Lower lobe of right lung (tissue), 2 donors: ENCODE results near the gene FRMPD4. TPM values are rescaled to one million over a fixed set of nuclear protein-coding genes. Genes with fewer than 3 reads are reported as not detected.

Experiments
- ATAC-seq, 2 donors: fragments of 200-7000 bp; cut with Tn5 transposase; one replicate each; pipeline ENCODE4 v1.9.1; 2020 to 2022; ENCODE audit warnings: mild to moderate bottlenecking in 2 of 2, moderate library complexity in 2 of 2
- DNase-seq: peaks from one replicate; pipeline ENCODE4 v3.0.0-alpha.2; 2020
- H3K27ac ChIP-seq: fragments of 200-600 bp; one replicate; pipeline ENCODE4 v1.8.0; 2022
- H3K27me3 ChIP-seq: fragments of 200-600 bp; one replicate; pipeline ENCODE4 v1.8.0; 2022; ENCODE audit warnings: low read depth
- H3K36me3 ChIP-seq: fragments of 200-600 bp; one replicate; pipeline ENCODE4 v1.8.0; 2022; ENCODE audit warnings: mild to moderate bottlenecking
- H3K4me1 ChIP-seq: fragments of 200-600 bp; one replicate; pipeline ENCODE4 v1.8.0; 2022
- H3K4me3 ChIP-seq: fragments of 200-600 bp; one replicate; pipeline ENCODE4 v1.8.0; 2022; ENCODE audit warnings: mild to moderate bottlenecking
- H3K9me3 ChIP-seq: fragments of 200-600 bp; one replicate; pipeline ENCODE4 v1.8.0; 2022
- CTCF ChIP-seq: fragments of 200-600 bp; IDR thresholded peaks from one replicate; pipeline ENCODE4 v1.8.0; 2022; ENCODE audit warnings: antibody characterized with exemption, mild to moderate bottlenecking
- intact Hi-C: fragments of 100-400 bp; cut with DNase I; formaldehyde crosslinking; loops from one replicate; pipeline ENCODE4 v1.11.0; 2022
- total RNA-seq: library from RNA; stranded (reverse); fragmentation: NEBNext Ultra II Directional; extraction: Animal tissue kit (Norgen Biotek cat#: 25700); gene quantifications from one replicate; pipeline ENCODE4 v1.2.1, GENCODE V29; 2021
- donor health status: DM: no; HTN: yes; CAD: no; lungs with severe emphysema.

Gene FRMPD4
- total RNA-seq, 1 donor from 2014 or later: 0.15 TPM

GRCh38 chrX:12701628-12702027 lies 563.4 kb downstream of the FRMPD4 start:
- H3K27me3 ChIP-seq: no peaks in the 10 kb centered on the region
- peak; percentile 42 for TF ChIP-seq CTCF
- H3K9me3 ChIP-seq: no peaks in the 10 kb centered on the region
- peak; percentile 70 to 75 for ATAC-seq
- H3K36me3 ChIP-seq: no peaks in the 10 kb centered on the region
- peak; percentile 54 for DNase-seq
- H3K27ac ChIP-seq: no peak overlapping the region
- H3K4me3 ChIP-seq: no peak overlapping the region
- intact Hi-C loops: loop anchor here (10.0 kb wide), 1 partner anchor 617 kb away; no protein-coding TSS in a partner anchor
- no peaks in the 10 kb centered on the region for H3K4me1 ChIP-seq

- no peak overlapping the region for H3K4me3 ChIP-seq
- H3K9me3 ChIP-seq: no peaks in the 10 kb centered on the region
- DNase-seq: no peak
- no peaks in the 10 kb centered on the region for H3K4me1 ChIP-seq
- no peaks in the 10 kb centered on the region for H3K36me3 ChIP-seq
- ATAC-seq: no peak
- intact Hi-C loops: loop anchor here (10.0 kb wide), 1 partner anchor 618 kb away; no protein-coding TSS in a partner anchor
- no peaks in the 10 kb centered on the region for H3K27me3 ChIP-seq
- H3K27ac ChIP-seq: no peak overlapping the region
- TF ChIP-seq CTCF: no peak
Observed at GRCh38 chrX:12702509-12703091, 564.3 kb downstream of the FRMPD4 start.

- H3K4me3 ChIP-seq: no peak overlapping the region
- no peak for ATAC-seq
- TF ChIP-seq CTCF: no peak
- H3K9me3 ChIP-seq: no peaks in the 10 kb centered on the region
- intact Hi-C loops: loop anchor here (10.0 kb wide), 1 partner anchor 620 kb away; no protein-coding TSS in a partner anchor
- no peaks in the 10 kb centered on the region for H3K36me3 ChIP-seq
- no peak overlapping the region for H3K27ac ChIP-seq
- no peak for DNase-seq
- no peaks in the 10 kb centered on the region for H3K27me3 ChIP-seq
- H3K4me1 ChIP-seq: no peaks in the 10 kb centered on the region
Observed at GRCh38 chrX:12704706-12705105, 566.4 kb downstream of the FRMPD4 start.

GRCh38 chrX:12709047-12709446 lies 570.8 kb downstream of the FRMPD4 start:
- no peak for TF ChIP-seq CTCF
- no peak for DNase-seq
- H3K36me3 ChIP-seq: no peaks in the 10 kb centered on the region
- intact Hi-C loops: loop anchor here (10.0 kb wide), 1 partner anchor 624 kb away; no protein-coding TSS in a partner anchor
- no peaks in the 10 kb centered on the region for H3K9me3 ChIP-seq
- H3K27ac ChIP-seq: no peak overlapping the region
- no peaks in the 10 kb centered on the region for H3K27me3 ChIP-seq
- H3K4me1 ChIP-seq: no peaks in the 10 kb centered on the region
- H3K4me3 ChIP-seq: no peak overlapping the region
- ATAC-seq: no peak

GRCh38 chrX:12711435-12712040 lies 573.3 kb downstream of the FRMPD4 start:
- Histone ChIP-seq H3K27me3 (no peaks in the 10 kb centered on the region), H3K4me3 (no peak overlapping the region), H3K4me1 (no peaks in the 10 kb centered on the region), H3K36me3 (no peaks in the 10 kb centered on the region), H3K9me3 (no peaks in the 10 kb centered on the region), H3K27ac (no peak overlapping the region)
- ATAC-seq (no peak), DNase-seq (no peak)
- no peak for TF ChIP-seq CTCF
- intact Hi-C loops: no loop called here
